GM18517 (cell line): Measurements from ENCODE around the gene USP48.

Experiments
- ATAC-seq: cut with Tn5 transposase; IDR thresholded peaks from one replicate; pipeline ENCODE4 v1.9.1; 2021; ENCODE audit warnings: mild to moderate bottlenecking, moderate library complexity; ENCODE audit not compliant: unreplicated experiment

The USP48 gene

GRCh38 chr1:21657456-21658190, 125.3 kb downstream of the USP48 start:
- ATAC-seq: no peak

GRCh38 chr1:21655748-21656147, 127.2 kb downstream of the USP48 start:
- no peak for ATAC-seq

- no peak for ATAC-seq
These were observed 127.7 kb downstream of the USP48 start for GRCh38 chr1:21655259-21655658.

GRCh38 chr1:21654209-21654608, 128.7 kb downstream of the USP48 start:
- ATAC-seq: no peak

GRCh38 chr1:21653744-21654100, 129.2 kb downstream of the USP48 start:
- ATAC-seq: no peak

GRCh38 chr1:21652937-21653743, 129.8 kb downstream of the USP48 start:
- ATAC-seq: no peak

GRCh38 chr1:21652101-21652936, 130.6 kb downstream of the USP48 start:
- no peak for ATAC-seq

- no peak for ATAC-seq
These were observed 131.5 kb downstream of the USP48 start for GRCh38 chr1:21651214-21652042.

- no peak for ATAC-seq
These were observed 132.5 kb downstream of the USP48 start for GRCh38 chr1:21650400-21650799.

GRCh38 chr1:21649315-21649714, 133.6 kb downstream of the USP48 start:
- no peak for ATAC-seq

GRCh38 chr1:21648791-21649190, 134.2 kb downstream of the USP48 start:
- no peak for ATAC-seq

GRCh38 chr1:21648352-21648730, 134.6 kb downstream of the USP48 start:
- no peak for ATAC-seq

- ATAC-seq: no peak
These were observed 135.3 kb downstream of the USP48 start for GRCh38 chr1:21647431-21648351.

- no peak for ATAC-seq
These were observed 137.4 kb downstream of the USP48 start for GRCh38 chr1:21645550-21645949.

- ATAC-seq: no peak
These were observed 138.0 kb downstream of the USP48 start for GRCh38 chr1:21644906-21645305.

GRCh38 chr1:21644348-21644747, 138.6 kb downstream of the USP48 start:
- ATAC-seq: no peak

GRCh38 chr1:21643624-21644023, 139.3 kb downstream of the USP48 start:
- no peak for ATAC-seq

GRCh38 chr1:21641967-21642739, 140.8 kb downstream of the USP48 start:
- ATAC-seq: no peak

GRCh38 chr1:21641537-21641936, 141.4 kb downstream of the USP48 start:
- ATAC-seq: no peak
